H1 (cell line): ENCODE results near the gene DAW1. TPM values are rescaled to one million over a fixed set of nuclear protein-coding genes. Genes with fewer than 3 reads are reported as not detected.

Source experiments
- ASH2L ChIP-seq: fragments of 200-600, 300-600 bp; sonication (generic); IDR thresholded peaks from one replicate; pipeline ENCODE4 v1.7.1; 2017; ENCODE audit warnings: low read length
- BRCA1 ChIP-seq: IDR thresholded peaks from 2 replicates; pipeline ENCODE4 v1.6.1; 2012; ENCODE audit warnings: low read depth, low read length, improper control_type of control experiment
- CHD1 ChIP-seq: IDR thresholded peaks from 2 replicates; pipeline ENCODE4 v1.6.1; 2012; ENCODE audit warnings: low read depth, low read length, improper control_type of control experiment
- CHD2 ChIP-seq: IDR thresholded peaks from 2 replicates; pipeline ENCODE4 v1.6.1; 2012; ENCODE audit warnings: low read length, improper control_type of control experiment
- EP300 ChIP-seq, 2 experiments: IDR thresholded peaks; 1 replicate in 1 of 2; 2 replicates in 1 of 2; pipeline ENCODE4 v1.6.1; 2011 to 2012; ENCODE audit warnings: low read depth in 2 of 2, low read length in 2 of 2, mild to moderate bottlenecking in 2 of 2, borderline replicate concordance in 1 of 2, inconsistent platforms in 1 of 2, moderate library complexity in 1 of 2
- GTF2F1 ChIP-seq: IDR thresholded peaks from 2 replicates; pipeline ENCODE4 v1.6.1; 2012; ENCODE audit warnings: low read depth, low read length, improper control_type of control experiment, borderline replicate concordance
- HDAC2 ChIP-seq, 2 experiments: fragments of 300-600 bp in 1 of 2; sonication (generic) in 1 of 2; IDR thresholded peaks; 2 replicates each; pipeline ENCODE4 v1.6.1; 2011 to 2012; ENCODE audit warnings: low read depth in 2 of 2, low read length in 2 of 2, mild to moderate bottlenecking in 2 of 2, moderate library complexity in 2 of 2, borderline replicate concordance in 1 of 2, inconsistent platforms in 1 of 2
- HDAC6 ChIP-seq: IDR thresholded peaks from one replicate; pipeline ENCODE4 v1.7.1; 2012; ENCODE audit warnings: low read depth, mild to moderate bottlenecking, inconsistent platforms, low read length, moderate library complexity
- KDM4A ChIP-seq: IDR thresholded peaks from one replicate; pipeline ENCODE4 v1.7.1; 2012; ENCODE audit warnings: low read depth, mild to moderate bottlenecking, moderate library complexity, low read length, inconsistent platforms; ENCODE audit not compliant: severe bottlenecking
- KDM5A ChIP-seq: fragments of 200-600 bp; IDR thresholded peaks from 2 replicates; pipeline ENCODE4 v1.7.1; 2012; ENCODE audit warnings: mild to moderate bottlenecking, low read length, inconsistent platforms, mixed read lengths
- PHF8 ChIP-seq: fragments of 200-600 bp; sonication (generic); conservative IDR thresholded peaks from 2 replicates; pipeline ENCODE4 v1.7.1; 2012; ENCODE audit warnings: low read depth, mild to moderate bottlenecking, inconsistent platforms, low read length, moderate library complexity
- POLR2A ChIP-seq, 2 experiments: IDR thresholded peaks; 1 replicate in 1 of 2; 2 replicates in 1 of 2; pipeline ENCODE4 v1.6.1; 2011; ENCODE audit warnings: low read depth in 2 of 2, low read length in 2 of 2, mild to moderate bottlenecking in 2 of 2; ENCODE audit errors: control extremely low read depth in 1 of 2
- POLR2AphosphoS5 ChIP-seq: IDR thresholded peaks from 2 replicates; pipeline ENCODE4 v1.6.1; 2011; ENCODE audit warnings: low read depth, low read length
- RFX5 ChIP-seq: IDR thresholded peaks from 2 replicates; pipeline ENCODE4 v1.6.1; 2011; ENCODE audit warnings: low read depth, low read length, improper control_type of control experiment, borderline replicate concordance
- RNF2 ChIP-seq: fragments of 200-900, 300-1000 bp; sonication (generic); IDR thresholded peaks from 2 replicates; pipeline ENCODE4 v1.7.1; 2016; ENCODE audit warnings: borderline replicate concordance, low read depth, mild to moderate bottlenecking, antibody characterized with exemption, low read length; ENCODE audit not compliant: poor library complexity, severe bottlenecking; ENCODE audit errors: missing control alignments
- SP1 ChIP-seq: IDR thresholded peaks from 2 replicates; pipeline ENCODE4 v1.6.1; 2011; ENCODE audit warnings: low read depth, low read length
- SP2 ChIP-seq: IDR thresholded peaks from 2 replicates; pipeline ENCODE4 v1.6.1; 2012; ENCODE audit warnings: mild to moderate bottlenecking, low read length, inconsistent platforms
- TAF1 ChIP-seq: IDR thresholded peaks from 2 replicates; pipeline ENCODE4 v1.6.1; 2011; ENCODE audit warnings: mild to moderate bottlenecking, low read depth, low read length
- TAF7 ChIP-seq: optimal IDR thresholded peaks from 2 replicates; pipeline ENCODE3; 2011; ENCODE audit warnings: low read depth, mild to moderate bottlenecking, inconsistent platforms, low read length, moderate library complexity, borderline replicate concordance
- TCF12 ChIP-seq: IDR thresholded peaks from 2 replicates; pipeline ENCODE4 v1.6.1; 2011; ENCODE audit warnings: low read depth, mild to moderate bottlenecking, low read length
- polyA plus RNA-seq, 7 experiments: library from polyadenylated mRNA; depleted of rRNA in 3 of 7; stranded (reverse) in 5 of 7; unstranded in 2 of 7; fragments of >200 nt in 5 of 7; fragments of 200-250 nt in 2 of 7; gene quantifications; 1 replicate in 5 of 7; 2 replicates in 1 of 7; 4 replicates in 1 of 7; pipeline versions ENCODE4 v1.2.1 to v1.2.3, GENCODE V29; 2011 to 2013; ENCODE audit warnings: missing spikeins in 2 of 7, mixed read lengths in 2 of 7
- total RNA-seq: library from RNA; stranded (reverse); fragmentation: NEBNext Ultra II Directional; extraction: Animal tissue kit (Norgen Biotek cat#: 25700); gene quantifications from 2 replicates; pipeline ENCODE4 v1.2.1, GENCODE V29; 2021
- TF ChIP-seq, protein P1 (sequence below): IDR thresholded peaks from 2 replicates; pipeline ENCODE4 v1.6.1; 2012; ENCODE audit warnings: inconsistent platforms
- TF ChIP-seq, protein P2 (sequence below): IDR thresholded peaks from 2 replicates; pipeline ENCODE4 v1.6.1; 2012; ENCODE audit warnings: inconsistent platforms
- TF ChIP-seq, protein P3 (sequence below): IDR thresholded peaks from 2 replicates; pipeline ENCODE4 v1.6.1; 2011; ENCODE audit warnings: low read length, improper control_type of control experiment

Gene DAW1
- total and polyA plus RNA-seq, 2 of the 8 experiments (the other 6 are each of a cell fraction or from before 2014, with no cell fraction given): 0.44 to 1.4 TPM

DNA sequence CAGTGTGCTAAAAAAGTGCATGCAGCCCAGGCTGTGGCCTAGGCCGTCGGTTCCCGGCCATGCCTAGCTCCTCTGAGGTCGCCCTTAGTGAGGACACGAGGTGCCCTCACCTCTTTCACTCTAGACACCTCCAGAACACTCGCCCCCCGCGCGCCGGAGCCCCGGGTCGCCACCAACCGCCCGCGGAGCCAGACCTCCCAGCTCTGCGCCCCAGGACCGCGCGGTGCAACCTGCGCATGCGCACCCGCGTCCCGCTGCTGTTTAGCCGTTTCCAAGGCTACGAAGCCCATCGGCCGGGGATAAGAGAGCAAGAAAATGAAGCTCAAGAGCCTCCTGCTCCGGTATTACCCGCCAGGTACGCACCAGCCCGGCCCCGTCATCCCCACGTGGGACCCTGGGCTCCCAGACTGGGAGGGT, at the start of gene DAW1 (continued):
- TF ChIP-seq, protein P1, sequence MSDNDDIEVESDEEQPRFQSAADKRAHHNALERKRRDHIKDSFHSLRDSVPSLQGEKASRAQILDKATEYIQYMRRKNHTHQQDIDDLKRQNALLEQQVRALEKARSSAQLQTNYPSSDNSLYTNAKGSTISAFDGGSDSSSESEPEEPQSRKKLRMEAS: peak; percentile 73
- TF ChIP-seq, protein P2, sequence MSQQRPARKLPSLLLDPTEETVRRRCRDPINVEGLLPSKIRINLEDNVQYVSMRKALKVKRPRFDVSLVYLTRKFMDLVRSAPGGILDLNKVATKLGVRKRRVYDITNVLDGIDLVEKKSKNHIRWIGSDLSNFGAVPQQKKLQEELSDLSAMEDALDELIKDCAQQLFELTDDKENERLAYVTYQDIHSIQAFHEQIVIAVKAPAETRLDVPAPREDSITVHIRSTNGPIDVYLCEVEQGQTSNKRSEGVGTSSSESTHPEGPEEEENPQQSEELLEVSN: peak; percentile 77; the same call in 1 of the 2 replicates
- no peak for TF ChIP-seq TAF7
- peak; percentile 51 for TF ChIP-seq PHF8
- TF ChIP-seq HDAC6: no peak
- TF ChIP-seq EP300 (IDR thresholded peaks at IDR 0.05; ENCODE audit: borderline replicate concordance in 1 of 2, low read depth in 2 of 2, low read length in 2 of 2): no peak
- peak; percentile 92 for TF ChIP-seq KDM4A
- 0 out of 2 replicates have a peak, but pooled peaks have one; percentile 35 for TF ChIP-seq TAF1
- no peak for TF ChIP-seq RNF2
- no peak for TF ChIP-seq SP1
- no peak for TF ChIP-seq RFX5
- TF ChIP-seq TCF12: no peak
- no peak for TF ChIP-seq SP2
- TF ChIP-seq KDM5A: no peak
- no peak for TF ChIP-seq HDAC2 (IDR thresholded peaks at IDR 0.05; ENCODE audit: borderline replicate concordance in 1 of 2, low read depth in 2 of 2, low read length in 2 of 2)
- TF ChIP-seq CHD2: no peak
- peak; percentile 42; the same call in 1 of the 2 replicates for TF ChIP-seq POLR2AphosphoS5
- TF ChIP-seq, protein P3, sequence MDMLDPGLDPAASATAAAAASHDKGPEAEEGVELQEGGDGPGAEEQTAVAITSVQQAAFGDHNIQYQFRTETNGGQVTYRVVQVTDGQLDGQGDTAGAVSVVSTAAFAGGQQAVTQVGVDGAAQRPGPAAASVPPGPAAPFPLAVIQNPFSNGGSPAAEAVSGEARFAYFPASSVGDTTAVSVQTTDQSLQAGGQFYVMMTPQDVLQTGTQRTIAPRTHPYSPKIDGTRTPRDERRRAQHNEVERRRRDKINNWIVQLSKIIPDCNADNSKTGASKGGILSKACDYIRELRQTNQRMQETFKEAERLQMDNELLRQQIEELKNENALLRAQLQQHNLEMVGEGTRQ: 0 out of 2 replicates have a peak, but pooled peaks have one; percentile 18
- TF ChIP-seq ASH2L: no peak
- no peak for TF ChIP-seq CHD1
- TF ChIP-seq POLR2A (IDR thresholded peaks at IDR 0.05; ENCODE audit: control extremely low read depth in 1 of 2, low read depth in 2 of 2, low read length in 2 of 2): peak in 1 of 2 experiments; percentile 41; a peak in 2 of 3 replicates
- TF ChIP-seq BRCA1: no peak
- no peak for TF ChIP-seq GTF2F1
